ENCODE results near the gene KCNQ5. TPM values are rescaled to one million over a fixed set of nuclear protein-coding genes. Genes with fewer than 3 reads are reported as not detected.

The KCNQ5 gene
- total RNA-seq, 2 donors from 2014 or later, result 1.3 to 8.5 TPM

GRCh38 chr6:72624557-72625160 is 2.8 kb downstream of the KCNQ5 start:
- H3K4me1 Mint-ChIP-seq, result peaks cover 22% of the 10 kb centered on the region
- no peaks in the 10 kb centered on the region for H3K36me3 Mint-ChIP-seq (ENCODE audit: low read depth)
- H3K27me3 Mint-ChIP-seq, result peaks cover 8% of the 10 kb centered on the region
- no peak for ATAC-seq (replicated peaks)
- H3K4me3 Mint-ChIP-seq, result no peak overlapping the region
- no peak overlapping the region for H3K27ac Mint-ChIP-seq
- no peaks in the 10 kb centered on the region for H3K9me3 Mint-ChIP-seq

DNA sequence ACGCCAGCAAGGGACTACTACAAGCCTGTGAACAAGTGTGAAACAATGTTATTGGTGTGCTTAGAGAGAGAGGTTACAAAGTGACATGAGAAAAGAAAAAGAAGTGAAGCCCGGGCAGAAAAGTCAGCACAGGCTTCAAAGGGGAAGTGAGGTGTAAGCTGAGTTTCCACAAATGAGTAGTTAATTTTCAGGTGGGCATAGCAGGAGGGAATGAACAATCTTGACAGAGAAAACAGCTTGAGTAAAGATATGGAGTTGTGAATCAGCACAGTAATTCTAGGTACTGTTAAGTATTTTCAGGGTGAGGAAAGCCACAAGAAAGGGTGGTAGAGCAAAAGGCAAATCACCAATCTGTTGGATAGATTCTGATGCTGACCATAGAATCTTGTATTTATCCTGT is 4.3 kb downstream of the KCNQ5 start:
- peaks cover under 1% of the 10 kb centered on the region for H3K27me3 Mint-ChIP-seq
- peak; percentile 65 for ATAC-seq (replicated peaks)
- H3K4me3 Mint-ChIP-seq, result no peak overlapping the region
- peaks cover 11% of the 10 kb centered on the region for H3K4me1 Mint-ChIP-seq
- no peaks in the 10 kb centered on the region for H3K9me3 Mint-ChIP-seq
- no peak overlapping the region for H3K27ac Mint-ChIP-seq
- no peaks in the 10 kb centered on the region for H3K36me3 Mint-ChIP-seq (ENCODE audit: low read depth)

DNA sequence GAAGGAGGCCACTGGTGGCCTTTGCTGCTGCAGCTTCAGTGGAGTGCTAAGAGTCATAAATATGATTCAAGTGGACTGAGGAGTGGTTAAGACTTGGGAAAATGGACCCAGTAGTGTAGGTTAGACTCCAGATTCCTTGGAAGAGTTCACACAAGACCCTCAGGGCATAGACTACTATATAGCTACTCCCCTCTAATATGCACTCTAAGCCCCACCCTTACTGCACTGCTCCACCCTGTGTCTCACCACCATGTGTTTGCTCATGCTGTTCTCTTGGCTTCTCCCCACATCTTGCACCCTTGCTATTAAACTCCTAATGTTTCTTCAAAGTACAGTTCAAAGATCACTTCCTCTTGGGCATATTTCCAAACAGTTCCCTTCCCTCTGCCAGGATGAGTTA is 5.7 kb downstream of the KCNQ5 start:
- no peaks in the 10 kb centered on the region for H3K27me3 Mint-ChIP-seq
- H3K9me3 Mint-ChIP-seq, result no peaks in the 10 kb centered on the region
- no peak overlapping the region for H3K4me3 Mint-ChIP-seq
- no peak overlapping the region for H3K27ac Mint-ChIP-seq
- no peak for ATAC-seq (replicated peaks)
- H3K4me1 Mint-ChIP-seq, result peaks cover 11% of the 10 kb centered on the region
- H3K36me3 Mint-ChIP-seq (ENCODE audit: low read depth), result no peaks in the 10 kb centered on the region

DNA sequence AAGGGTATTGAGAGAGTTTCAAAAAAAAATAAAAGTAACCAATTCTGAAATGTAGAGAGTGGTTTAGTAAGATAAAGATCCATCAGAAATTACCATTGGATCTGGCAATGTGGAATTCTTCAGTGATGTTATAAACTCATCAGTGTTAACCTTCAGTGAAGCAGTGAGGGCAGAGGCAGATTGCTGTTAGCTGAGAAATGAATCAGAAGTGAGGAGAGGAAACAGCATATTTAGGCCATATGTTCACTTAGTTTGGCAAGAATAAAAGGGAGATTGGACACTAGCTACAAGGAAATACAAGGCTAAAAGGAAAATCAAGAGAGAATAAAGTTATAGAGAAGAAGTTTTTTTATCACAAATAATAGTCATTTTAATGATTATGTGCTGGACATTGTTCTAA is 9.6 kb downstream of the KCNQ5 start:
- Mint-ChIP-seq H3K27ac (no peak overlapping the region), H3K27me3 (no peaks in the 10 kb centered on the region), H3K36me3 (ENCODE audit: low read depth) (no peaks in the 10 kb centered on the region), H3K4me3 (no peak overlapping the region), H3K4me1 (peaks cover 2% of the 10 kb centered on the region), H3K9me3 (no peaks in the 10 kb centered on the region)
- no peak for ATAC-seq (replicated peaks)

DNA sequence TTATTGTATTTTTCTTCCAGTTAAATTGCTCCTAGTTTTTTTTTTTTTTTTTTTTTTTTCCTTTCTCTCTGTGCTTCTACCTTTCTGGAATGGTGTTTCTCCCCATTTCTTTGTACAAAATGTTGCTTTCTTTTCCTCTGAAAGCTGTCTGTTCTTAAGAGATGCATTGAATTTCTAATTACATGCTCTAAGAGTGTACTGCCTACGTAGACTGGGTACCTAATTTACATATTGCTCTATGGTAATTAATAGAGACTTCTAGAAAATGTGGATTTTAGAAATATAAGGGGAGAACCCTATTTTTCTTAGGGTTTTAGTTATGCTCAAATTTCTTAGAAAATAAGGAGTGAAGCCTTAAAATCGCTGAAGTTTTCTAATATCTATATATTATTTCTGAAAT is 13.8 kb downstream of the KCNQ5 start:
- no peaks in the 10 kb centered on the region for H3K9me3 Mint-ChIP-seq
- no peaks in the 10 kb centered on the region for H3K4me1 Mint-ChIP-seq
- no peaks in the 10 kb centered on the region for H3K27me3 Mint-ChIP-seq
- H3K4me3 Mint-ChIP-seq, result no peak overlapping the region
- no peak for ATAC-seq (replicated peaks)
- no peak overlapping the region for H3K27ac Mint-ChIP-seq
- H3K36me3 Mint-ChIP-seq (ENCODE audit: low read depth), result no peaks in the 10 kb centered on the region

DNA sequence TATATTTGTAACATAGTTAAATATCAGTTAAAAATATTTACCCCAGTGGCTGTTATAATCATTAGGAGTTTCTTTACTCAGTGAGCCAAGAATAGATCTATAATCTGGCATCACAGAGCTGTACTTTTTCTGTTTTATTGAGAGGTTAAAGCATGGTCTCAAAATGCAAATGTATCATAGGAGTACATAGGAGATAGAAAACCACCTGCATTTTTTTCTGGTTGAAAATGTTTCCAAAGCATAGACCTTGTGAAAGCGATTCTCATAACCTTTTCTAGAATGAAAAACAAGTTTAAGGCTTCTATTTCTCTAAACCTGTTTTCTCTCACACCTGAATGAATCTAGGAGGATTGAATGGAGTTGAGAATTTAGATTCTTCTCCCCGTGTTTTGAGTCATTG is 14.4 kb downstream of the KCNQ5 start:
- Mint-ChIP-seq H3K4me3 (no peak overlapping the region), H3K9me3 (no peaks in the 10 kb centered on the region)
- no peak for ATAC-seq (replicated peaks)

GRCh38 chr6:72636786-72637185 is 14.9 kb downstream of the KCNQ5 start:
- Mint-ChIP-seq H3K4me1 (no peaks in the 10 kb centered on the region), H3K27me3 (no peaks in the 10 kb centered on the region), H3K27ac (no peak overlapping the region), H3K36me3 (ENCODE audit: low read depth) (no peaks in the 10 kb centered on the region), H3K4me3 (no peak overlapping the region), H3K9me3 (no peaks in the 10 kb centered on the region)
- no peak for ATAC-seq (replicated peaks)

More for the DNA sequence above, 14.4 kb downstream of the KCNQ5 start:
- Mint-ChIP-seq H3K27ac (no peak overlapping the region), H3K36me3 (ENCODE audit: low read depth) (no peaks in the 10 kb centered on the region), H3K27me3 (no peaks in the 10 kb centered on the region), H3K4me1 (no peaks in the 10 kb centered on the region)

DNA sequence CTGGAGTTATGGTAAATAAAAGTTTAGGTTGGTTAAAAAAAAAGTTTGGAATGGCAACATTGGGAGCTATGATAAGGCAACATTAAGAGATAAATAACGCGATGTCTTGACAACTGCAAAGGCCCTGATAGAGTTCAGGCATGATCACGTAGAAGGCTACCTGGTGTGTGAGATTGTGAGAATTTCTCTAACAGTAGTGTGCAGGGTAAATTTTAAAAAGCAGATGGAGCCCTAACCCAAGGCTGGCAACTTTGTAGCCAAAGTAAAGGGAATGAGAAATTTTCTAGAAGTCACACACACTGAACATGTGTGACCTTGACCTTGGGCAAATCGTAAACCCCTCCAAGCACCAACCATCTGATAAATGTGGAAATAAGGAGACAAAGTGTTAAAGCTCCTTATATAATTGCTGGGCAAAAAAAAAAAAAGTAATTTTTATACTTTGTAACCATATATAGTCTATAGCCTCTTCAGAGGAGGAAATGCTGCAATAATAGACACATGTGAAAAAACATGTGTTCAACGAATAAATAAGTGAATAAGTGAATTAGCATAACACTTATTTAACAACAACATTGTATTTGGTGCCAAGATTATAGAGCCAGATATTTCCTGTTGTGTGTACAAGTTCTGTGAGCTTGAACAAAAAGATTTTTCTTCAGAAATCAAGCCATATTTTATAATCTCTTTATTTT is 18.2 kb downstream of the KCNQ5 start:
- H3K27me3 Mint-ChIP-seq, result no peaks in the 10 kb centered on the region
- no peaks in the 10 kb centered on the region for H3K4me1 Mint-ChIP-seq
- H3K4me3 Mint-ChIP-seq, result no peak overlapping the region
- H3K36me3 Mint-ChIP-seq (ENCODE audit: low read depth), result no peaks in the 10 kb centered on the region
- no peak overlapping the region for H3K27ac Mint-ChIP-seq
- no peak for ATAC-seq (replicated peaks)
- H3K9me3 Mint-ChIP-seq, result no peaks in the 10 kb centered on the region

DNA sequence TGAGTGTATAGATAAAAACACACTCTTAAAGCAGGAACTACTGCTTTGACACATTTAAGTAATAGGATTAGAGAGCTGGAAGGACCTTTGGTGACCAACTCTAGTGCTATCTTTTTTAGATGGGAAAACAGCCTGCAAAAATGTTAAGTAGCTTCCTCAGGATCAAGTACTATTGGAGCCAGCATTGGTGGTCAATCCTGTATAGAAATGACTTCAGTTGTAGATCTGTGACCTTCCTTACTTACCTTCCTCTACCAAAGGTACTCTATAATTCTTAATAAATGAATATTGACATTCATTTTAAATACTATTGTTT is 18.7 kb downstream of the KCNQ5 start:
- no peak overlapping the region for H3K27ac Mint-ChIP-seq
- no peaks in the 10 kb centered on the region for H3K9me3 Mint-ChIP-seq
- no peak overlapping the region for H3K4me3 Mint-ChIP-seq
- no peaks in the 10 kb centered on the region for H3K27me3 Mint-ChIP-seq
- no peaks in the 10 kb centered on the region for H3K4me1 Mint-ChIP-seq
- H3K36me3 Mint-ChIP-seq (ENCODE audit: low read depth), result no peaks in the 10 kb centered on the region
- no peak for ATAC-seq (replicated peaks)

DNA sequence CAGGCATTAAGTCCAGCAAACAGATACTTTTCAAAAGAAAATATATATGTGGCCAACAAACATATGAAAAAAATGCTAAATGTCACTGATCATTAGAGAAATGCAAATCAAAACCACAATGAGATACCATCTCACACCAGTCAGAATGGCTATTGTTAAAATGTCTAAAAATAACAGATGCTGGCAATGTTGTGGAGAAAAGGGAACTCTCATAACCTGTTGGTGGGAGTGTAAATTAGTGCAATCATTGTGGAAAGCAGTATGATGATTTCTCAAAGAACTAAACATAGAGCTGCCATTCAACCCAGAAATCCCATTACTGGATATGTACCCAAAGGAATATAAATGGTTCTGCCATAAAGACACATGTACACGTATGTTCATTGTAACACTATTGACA is 20.6 kb downstream of the KCNQ5 start:
- Mint-ChIP-seq H3K9me3 (no peaks in the 10 kb centered on the region), H3K27me3 (no peaks in the 10 kb centered on the region), H3K36me3 (ENCODE audit: low read depth) (no peaks in the 10 kb centered on the region)

DNA sequence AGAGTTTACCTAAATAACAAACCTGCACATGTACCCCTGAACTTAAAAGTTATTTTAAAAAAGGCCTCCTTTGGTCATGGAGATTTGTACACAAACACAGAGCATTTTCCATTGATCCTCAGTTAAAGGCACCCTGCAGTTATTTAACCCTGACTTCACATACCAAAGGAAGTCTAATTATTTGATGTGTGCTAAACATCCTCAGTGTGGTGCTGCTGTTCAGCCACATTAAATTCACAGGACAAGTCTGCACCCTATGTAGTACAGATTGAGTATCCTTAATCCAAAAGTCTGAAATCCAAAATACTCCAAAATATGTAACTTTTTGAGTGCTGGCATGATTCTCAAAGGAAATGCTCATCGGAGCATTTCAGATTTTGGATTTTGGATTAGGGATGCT is 21.4 kb downstream of the KCNQ5 start:
- Mint-ChIP-seq H3K27ac (no peak overlapping the region), H3K36me3 (ENCODE audit: low read depth) (no peaks in the 10 kb centered on the region), H3K4me1 (no peaks in the 10 kb centered on the region), H3K9me3 (no peaks in the 10 kb centered on the region), H3K4me3 (no peak overlapping the region), H3K27me3 (no peaks in the 10 kb centered on the region)
- ATAC-seq (replicated peaks), result no peak

More for the DNA sequence above, 20.6 kb downstream of the KCNQ5 start:
- no peaks in the 10 kb centered on the region for H3K4me1 Mint-ChIP-seq
- no peak overlapping the region for H3K27ac Mint-ChIP-seq
- no peak for ATAC-seq (replicated peaks)
- no peak overlapping the region for H3K4me3 Mint-ChIP-seq

DNA sequence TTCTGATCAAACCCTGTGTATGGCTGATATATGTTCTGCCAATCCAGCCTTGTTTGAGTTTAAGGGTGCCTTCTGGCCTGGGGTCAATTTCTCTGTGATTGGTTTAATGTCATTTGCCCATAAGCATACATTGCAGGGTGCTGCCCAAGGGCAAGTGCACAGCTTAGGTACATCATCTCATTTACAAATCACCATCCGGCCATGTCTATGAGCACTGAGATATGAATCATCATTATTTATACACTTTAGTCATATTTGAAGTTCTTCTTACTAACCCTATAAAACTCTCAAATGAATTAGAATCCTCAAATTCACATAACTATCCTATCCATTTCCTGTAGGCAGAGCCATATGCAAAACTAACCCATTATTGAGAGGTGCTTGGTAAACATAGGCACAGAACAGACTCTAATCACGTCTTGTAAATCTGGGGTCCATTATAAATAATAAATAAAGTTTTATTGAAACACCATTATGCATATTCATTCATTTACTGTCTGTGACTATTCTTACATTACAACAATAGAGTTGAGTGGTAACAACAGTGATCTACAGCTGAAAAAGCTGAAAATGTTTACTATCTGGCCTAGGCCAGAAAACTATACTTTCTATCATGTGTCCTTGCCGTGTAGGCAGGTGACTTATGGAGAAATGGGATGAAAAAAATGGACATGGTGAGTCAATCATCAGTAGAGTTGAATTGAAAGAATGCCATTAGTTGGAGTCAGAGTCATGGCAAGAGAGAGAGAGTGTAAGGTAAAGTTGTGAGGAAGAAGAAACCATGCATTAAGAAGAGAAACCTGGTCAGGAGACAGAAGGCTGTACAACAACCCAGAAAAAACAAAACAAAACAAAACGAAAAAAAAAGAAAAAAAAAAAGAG is 25.0 kb downstream of the KCNQ5 start:
- no peak for ATAC-seq (replicated peaks)
- Mint-ChIP-seq H3K36me3 (ENCODE audit: low read depth) (no peaks in the 10 kb centered on the region), H3K4me3 (no peak overlapping the region), H3K4me1 (peaks cover 7% of the 10 kb centered on the region), H3K27ac (no peak overlapping the region), H3K27me3 (no peaks in the 10 kb centered on the region), H3K9me3 (no peaks in the 10 kb centered on the region)

DNA sequence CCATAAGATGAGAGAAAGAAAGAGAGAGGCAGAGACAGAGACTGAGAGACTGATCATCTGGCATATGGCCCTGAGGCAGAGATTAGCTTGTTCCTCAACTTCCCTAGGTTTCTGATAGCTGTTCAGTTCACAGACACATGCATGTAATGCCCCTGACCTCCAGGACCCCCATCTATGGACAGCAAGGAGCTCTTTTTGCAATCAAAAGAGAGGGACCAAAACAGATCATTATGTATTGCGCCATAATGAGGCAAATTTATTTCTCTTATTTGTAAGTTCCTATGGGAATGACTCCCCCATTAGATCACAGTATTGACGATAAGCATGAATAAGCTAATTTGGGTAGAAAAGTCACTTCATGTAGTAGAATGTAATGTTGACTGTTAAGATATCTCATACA is 25.6 kb downstream of the KCNQ5 start:
- no peak for ATAC-seq (replicated peaks)

GRCh38 chr6:72649032-72649984 is 27.4 kb downstream of the KCNQ5 start:
- Mint-ChIP-seq H3K27me3 (no peaks in the 10 kb centered on the region), H3K4me3 (no peak overlapping the region), H3K9me3 (no peaks in the 10 kb centered on the region), H3K36me3 (ENCODE audit: low read depth) (no peaks in the 10 kb centered on the region), H3K27ac (no peak overlapping the region), H3K4me1 (peaks cover 7% of the 10 kb centered on the region)
- peak; percentile 73 for ATAC-seq (replicated peaks)

More for the DNA sequence above, 25.6 kb downstream of the KCNQ5 start:
- Mint-ChIP-seq H3K27ac (no peak overlapping the region), H3K4me3 (no peak overlapping the region), H3K27me3 (no peaks in the 10 kb centered on the region), H3K36me3 (ENCODE audit: low read depth) (no peaks in the 10 kb centered on the region), H3K4me1 (peaks cover 7% of the 10 kb centered on the region), H3K9me3 (no peaks in the 10 kb centered on the region)

Measured in activated T-helper 17 cell treated with anti-CD3 and anti-CD28 coated beads, Interleukin-2, amount 50 U/mL, for 72 hours (primary cell).